ENCODE measurements around the gene CRABP1.

Gene CRABP1

GRCh38 chr15:78347586-78348543 is 7.7 kb downstream of the CRABP1 start:
- DNase-seq, result no peak

GRCh38 chr15:78350058-78350457 is 9.9 kb downstream of the CRABP1 start:
- DNase-seq, result no peak

GRCh38 chr15:78351539-78351938 is 11.4 kb downstream of the CRABP1 start:
- DNase-seq, result no peak

GRCh38 chr15:78353093-78353492 is 12.9 kb downstream of the CRABP1 start:
- no peak for DNase-seq

- no peak for DNase-seq
Measured at GRCh38 chr15:78355177-78355576, 15.0 kb downstream of the CRABP1 start.

GRCh38 chr15:78358102-78358870 is 18.1 kb downstream of the CRABP1 start:
- DNase-seq, result no peak

GRCh38 chr15:78359041-78359808 is 19.1 kb downstream of the CRABP1 start:
- DNase-seq, result no peak

- no peak for DNase-seq
Measured at GRCh38 chr15:78360367-78360801, 20.2 kb downstream of the CRABP1 start.

- DNase-seq, result no peak
Measured at GRCh38 chr15:78360958-78361718, 21.0 kb downstream of the CRABP1 start.

- DNase-seq, result no peak
Measured at GRCh38 chr15:78361771-78362506, 21.8 kb downstream of the CRABP1 start.

- no peak for DNase-seq
Measured at GRCh38 chr15:78362716-78363380, 22.7 kb downstream of the CRABP1 start.

GRCh38 chr15:78363381-78363734 is 23.2 kb downstream of the CRABP1 start:
- no peak for DNase-seq

- DNase-seq, result no peak
Measured at GRCh38 chr15:78364233-78364632, 24.1 kb downstream of the CRABP1 start.

GRCh38 chr15:78365917-78366316 is 25.8 kb downstream of the CRABP1 start:
- DNase-seq, result no peak

- DNase-seq, result no peak
Measured at GRCh38 chr15:78366342-78366741, 26.2 kb downstream of the CRABP1 start.

- no peak for DNase-seq
Measured at GRCh38 chr15:78368651-78369050, 28.5 kb downstream of the CRABP1 start.

- DNase-seq, result no peak
Measured at GRCh38 chr15:78369161-78369560, 29.0 kb downstream of the CRABP1 start.

- DNase-seq, result no peak
Measured at GRCh38 chr15:78370013-78370412, 29.9 kb downstream of the CRABP1 start.

GRCh38 chr15:78372880-78373279 is 32.7 kb downstream of the CRABP1 start:
- no peak for DNase-seq

- no peak for DNase-seq
Measured at GRCh38 chr15:78374436-78375393, 34.6 kb downstream of the CRABP1 start.
